K562 (cell line): ENCODE results near the gene ARPC1A. TPM values are rescaled to one million over a fixed set of nuclear protein-coding genes. Genes with fewer than 3 reads are reported as not detected.
A peak's percentile ranks its signal among the peaks of the same experiment; 100 is the strongest.

ENCODE experiments used
- HDAC3 ChIP-seq: fragments of 450-650 bp; IDR thresholded peaks from 2 replicates; pipeline ENCODE4 v1.6.1; 2018; ENCODE audit warnings: borderline replicate concordance, mild to moderate bottlenecking, moderate library complexity; ENCODE audit not compliant: partially characterized antibody
- KLF16 ChIP-seq: IDR thresholded peaks from 2 replicates; pipeline ENCODE4 v1.6.1; 2016; ENCODE audit warnings: antibody characterized with exemption
- MEIS2 ChIP-seq: fragments of 450-650 bp; IDR thresholded peaks from 2 replicates; pipeline ENCODE4 v1.6.1; 2014; ENCODE audit warnings: mild to moderate bottlenecking; ENCODE audit not compliant: partially characterized antibody
- NEUROD1 ChIP-seq: fragments of 150-350 bp; IDR thresholded peaks from 2 replicates; pipeline ENCODE4 v1.6.1; 2014; ENCODE audit warnings: borderline replicate concordance, low read length, low read depth; ENCODE audit not compliant: partially characterized antibody
- SUPT5H ChIP-seq: fragments of 450-650 bp; IDR thresholded peaks from 2 replicates; pipeline ENCODE4 v1.6.1; 2016
- TRIM28 ChIP-seq: fragments of 450-650 bp; IDR thresholded peaks from 2 replicates; pipeline ENCODE4 v1.6.1; 2017
- ZFP30 ChIP-seq: fragments of 250-450 bp; sonication (Bioruptor Pico); IDR thresholded peaks from 2 replicates; pipeline ENCODE4 v1.8.0; 2022; ENCODE audit warnings: moderate library complexity, mild to moderate bottlenecking, inconsistent platforms, borderline replicate concordance
- ZNF57 ChIP-seq: fragments of 450-650 bp; formaldehyde crosslinking; IDR thresholded peaks from 2 replicates; pipeline ENCODE4 v1.4.0; 2020; ENCODE audit warnings: mild to moderate bottlenecking, moderate library complexity
- polyA plus RNA-seq, 8 experiments: library from polyadenylated mRNA; depleted of rRNA in 4 of 8; stranded (reverse) in 5 of 8; unstranded in 3 of 8; fragments of >200 nt; fragmentation: Nextera tagmentation in 2 of 8; fragmentation: Illumina TruSeq in 1 of 8; extraction: Ambion mirVana in 2 of 8; extraction: Trizol in 1 of 8; gene quantifications; 2 replicates each; pipeline versions ENCODE4 v1.2.1 to v1.2.3, GENCODE V29; 2011 to 2014; ENCODE audit warnings: inconsistent platforms in 1 of 8, missing spikeins in 1 of 8
- total RNA-seq, 7 experiments: library from RNA; depleted of rRNA in 6 of 7; stranded (reverse); fragments of >200 nt in 6 of 7; fragmentation: Illumina TruSeq in 2 of 7; extraction: Trizol in 2 of 7; gene quantifications; 2 replicates each; pipeline versions ENCODE4 v1.2.1 to v1.2.3, GENCODE V29; 2011 to 2021; ENCODE audit warnings: low replicate concordance in 1 of 7
- TF ChIP-seq, protein P1 (sequence below): IDR thresholded peaks from 2 replicates; pipeline ENCODE4 v1.6.1; 2011; ENCODE audit warnings: borderline replicate concordance, low read depth, mild to moderate bottlenecking, moderate library complexity, low read length; ENCODE audit not compliant: insufficient read depth, poor library complexity, severe bottlenecking
- TF ChIP-seq, protein P2 (sequence below): sonication (generic); formaldehyde crosslinking; IDR thresholded peaks from 2 replicates; pipeline ENCODE4 v1.9.0; 2022; ENCODE audit warnings: mild to moderate bottlenecking, missing genetic modification reagents
- TF ChIP-seq, protein P3 (sequence below): IDR thresholded peaks from 3 replicates; pipeline ENCODE4 v1.6.1; 2011; ENCODE audit warnings: borderline replicate concordance, mild to moderate bottlenecking; ENCODE audit not compliant: insufficient read length, insufficient read depth
- TF ChIP-seq, protein P4 (sequence below): sonication (generic); formaldehyde crosslinking; IDR thresholded peaks from 2 replicates; pipeline ENCODE4 v1.8.0; 2022; ENCODE audit warnings: missing genetic modification reagents, mild to moderate bottlenecking, moderate library complexity, borderline replicate concordance
- TF ChIP-seq, protein P5 (sequence below), 2 experiments: IDR thresholded peaks; 2 replicates each; pipeline ENCODE4 v1.6.1; 2012; ENCODE audit warnings: improper control_type of control experiment in 2 of 2, low read depth in 2 of 2, low read length in 2 of 2, borderline replicate concordance in 1 of 2
- TF ChIP-seq, protein P6 (sequence below): conservative IDR thresholded peaks from 2 replicates; pipeline ENCODE4 v1.6.1; 2011; ENCODE audit warnings: low read depth, mild to moderate bottlenecking, low read length; ENCODE audit not compliant: control insufficient read depth

Gene ARPC1A
- total and polyA plus RNA-seq, 9 of the 15 experiments (the other 6 are each of a cell fraction or from before 2014, with no cell fraction given), result 39.5 to 151 (median 86.1) TPM

DNA sequence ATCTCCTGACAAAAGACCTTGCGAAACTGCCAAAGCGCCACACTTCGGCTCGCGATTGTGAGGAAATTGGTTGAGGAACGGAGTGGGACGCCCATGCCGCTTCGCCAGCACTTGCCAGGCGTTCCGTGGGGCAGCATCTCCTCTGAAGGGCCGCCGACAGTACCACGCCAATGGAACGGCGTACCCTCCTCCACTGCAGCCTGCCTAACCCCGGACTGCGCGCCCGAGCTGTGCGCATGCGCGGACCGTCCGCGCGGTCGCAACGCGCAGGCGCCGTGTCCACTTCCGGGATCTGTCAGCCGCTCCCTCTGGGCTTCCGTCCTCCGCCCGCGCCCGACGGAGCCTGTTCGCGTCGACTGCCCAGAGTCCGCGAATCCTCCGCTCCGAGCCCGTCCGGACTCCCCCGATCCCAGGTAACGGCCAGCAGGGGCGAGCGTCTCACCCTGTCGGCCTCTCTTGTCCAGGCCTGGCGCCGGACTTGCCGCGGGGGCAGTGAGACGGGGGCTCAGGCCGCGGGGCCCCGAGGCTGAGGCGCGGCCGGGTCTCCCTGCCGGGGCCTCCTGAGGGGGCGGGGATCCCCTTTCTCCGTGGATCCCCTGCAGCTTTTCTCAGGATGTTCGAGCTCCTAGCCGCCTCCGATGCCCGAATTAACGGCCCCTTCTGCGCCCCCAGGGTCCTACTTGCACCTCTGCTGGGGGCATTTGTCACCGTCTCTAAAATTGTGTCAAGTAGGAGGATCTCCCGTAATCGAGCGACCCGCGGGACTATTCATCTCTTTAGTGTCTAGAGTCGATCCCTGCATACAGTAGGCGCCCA lies at the start of gene ARPC1A (continued):
- TF ChIP-seq SUPT5H (peak; percentile 96), NEUROD1 (peak; percentile 46), ZFP30 (CRISPR knock-in tag) (no peak), TRIM28 (0 out of 2 replicates have a peak, but pooled peaks have one; percentile 17), ZNF57 (CRISPR knock-in tag) (no peak), MEIS2 (peak; percentile 98), HDAC3 (no peak), KLF16 (peak; percentile 76)
- TF ChIP-seq, protein P1, sequence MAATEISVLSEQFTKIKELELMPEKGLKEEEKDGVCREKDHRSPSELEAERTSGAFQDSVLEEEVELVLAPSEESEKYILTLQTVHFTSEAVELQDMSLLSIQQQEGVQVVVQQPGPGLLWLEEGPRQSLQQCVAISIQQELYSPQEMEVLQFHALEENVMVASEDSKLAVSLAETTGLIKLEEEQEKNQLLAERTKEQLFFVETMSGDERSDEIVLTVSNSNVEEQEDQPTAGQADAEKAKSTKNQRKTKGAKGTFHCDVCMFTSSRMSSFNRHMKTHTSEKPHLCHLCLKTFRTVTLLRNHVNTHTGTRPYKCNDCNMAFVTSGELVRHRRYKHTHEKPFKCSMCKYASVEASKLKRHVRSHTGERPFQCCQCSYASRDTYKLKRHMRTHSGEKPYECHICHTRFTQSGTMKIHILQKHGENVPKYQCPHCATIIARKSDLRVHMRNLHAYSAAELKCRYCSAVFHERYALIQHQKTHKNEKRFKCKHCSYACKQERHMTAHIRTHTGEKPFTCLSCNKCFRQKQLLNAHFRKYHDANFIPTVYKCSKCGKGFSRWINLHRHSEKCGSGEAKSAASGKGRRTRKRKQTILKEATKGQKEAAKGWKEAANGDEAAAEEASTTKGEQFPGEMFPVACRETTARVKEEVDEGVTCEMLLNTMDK, result peak; percentile 6
- TF ChIP-seq, protein P2, sequence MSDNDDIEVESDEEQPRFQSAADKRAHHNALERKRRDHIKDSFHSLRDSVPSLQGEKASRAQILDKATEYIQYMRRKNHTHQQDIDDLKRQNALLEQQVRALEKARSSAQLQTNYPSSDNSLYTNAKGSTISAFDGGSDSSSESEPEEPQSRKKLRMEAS (CRISPR knock-in tag), result peak; percentile 38; the same call in 1 of the 2 replicates
- TF ChIP-seq, protein P3, sequence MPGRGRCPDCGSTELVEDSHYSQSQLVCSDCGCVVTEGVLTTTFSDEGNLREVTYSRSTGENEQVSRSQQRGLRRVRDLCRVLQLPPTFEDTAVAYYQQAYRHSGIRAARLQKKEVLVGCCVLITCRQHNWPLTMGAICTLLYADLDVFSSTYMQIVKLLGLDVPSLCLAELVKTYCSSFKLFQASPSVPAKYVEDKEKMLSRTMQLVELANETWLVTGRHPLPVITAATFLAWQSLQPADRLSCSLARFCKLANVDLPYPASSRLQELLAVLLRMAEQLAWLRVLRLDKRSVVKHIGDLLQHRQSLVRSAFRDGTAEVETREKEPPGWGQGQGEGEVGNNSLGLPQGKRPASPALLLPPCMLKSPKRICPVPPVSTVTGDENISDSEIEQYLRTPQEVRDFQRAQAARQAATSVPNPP, result no peak
- TF ChIP-seq, protein P4, sequence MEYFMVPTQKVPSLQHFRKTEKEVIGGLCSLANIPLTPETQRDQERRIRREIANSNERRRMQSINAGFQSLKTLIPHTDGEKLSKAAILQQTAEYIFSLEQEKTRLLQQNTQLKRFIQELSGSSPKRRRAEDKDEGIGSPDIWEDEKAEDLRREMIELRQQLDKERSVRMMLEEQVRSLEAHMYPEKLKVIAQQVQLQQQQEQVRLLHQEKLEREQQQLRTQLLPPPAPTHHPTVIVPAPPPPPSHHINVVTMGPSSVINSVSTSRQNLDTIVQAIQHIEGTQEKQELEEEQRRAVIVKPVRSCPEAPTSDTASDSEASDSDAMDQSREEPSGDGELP (CRISPR knock-in tag), result peak; percentile 89; the same call in 1 of the 2 replicates
- TF ChIP-seq, protein P5, sequence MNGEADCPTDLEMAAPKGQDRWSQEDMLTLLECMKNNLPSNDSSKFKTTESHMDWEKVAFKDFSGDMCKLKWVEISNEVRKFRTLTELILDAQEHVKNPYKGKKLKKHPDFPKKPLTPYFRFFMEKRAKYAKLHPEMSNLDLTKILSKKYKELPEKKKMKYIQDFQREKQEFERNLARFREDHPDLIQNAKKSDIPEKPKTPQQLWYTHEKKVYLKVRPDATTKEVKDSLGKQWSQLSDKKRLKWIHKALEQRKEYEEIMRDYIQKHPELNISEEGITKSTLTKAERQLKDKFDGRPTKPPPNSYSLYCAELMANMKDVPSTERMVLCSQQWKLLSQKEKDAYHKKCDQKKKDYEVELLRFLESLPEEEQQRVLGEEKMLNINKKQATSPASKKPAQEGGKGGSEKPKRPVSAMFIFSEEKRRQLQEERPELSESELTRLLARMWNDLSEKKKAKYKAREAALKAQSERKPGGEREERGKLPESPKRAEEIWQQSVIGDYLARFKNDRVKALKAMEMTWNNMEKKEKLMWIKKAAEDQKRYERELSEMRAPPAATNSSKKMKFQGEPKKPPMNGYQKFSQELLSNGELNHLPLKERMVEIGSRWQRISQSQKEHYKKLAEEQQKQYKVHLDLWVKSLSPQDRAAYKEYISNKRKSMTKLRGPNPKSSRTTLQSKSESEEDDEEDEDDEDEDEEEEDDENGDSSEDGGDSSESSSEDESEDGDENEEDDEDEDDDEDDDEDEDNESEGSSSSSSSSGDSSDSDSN (IDR thresholded peaks at IDR 0.05; ENCODE audit: borderline replicate concordance in 1 of 2, low read depth in 2 of 2, low read length in 2 of 2), result peak; percentile 94 to 99; a peak in 3 of 4 replicates
- TF ChIP-seq, protein P6, sequence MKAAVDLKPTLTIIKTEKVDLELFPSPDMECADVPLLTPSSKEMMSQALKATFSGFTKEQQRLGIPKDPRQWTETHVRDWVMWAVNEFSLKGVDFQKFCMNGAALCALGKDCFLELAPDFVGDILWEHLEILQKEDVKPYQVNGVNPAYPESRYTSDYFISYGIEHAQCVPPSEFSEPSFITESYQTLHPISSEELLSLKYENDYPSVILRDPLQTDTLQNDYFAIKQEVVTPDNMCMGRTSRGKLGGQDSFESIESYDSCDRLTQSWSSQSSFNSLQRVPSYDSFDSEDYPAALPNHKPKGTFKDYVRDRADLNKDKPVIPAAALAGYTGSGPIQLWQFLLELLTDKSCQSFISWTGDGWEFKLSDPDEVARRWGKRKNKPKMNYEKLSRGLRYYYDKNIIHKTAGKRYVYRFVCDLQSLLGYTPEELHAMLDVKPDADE, result peak; percentile 85
